GM15510 (cell line): ENCODE measurements around the gene CTNNA3.

ENCODE experiments used
- POLR2A ChIP-seq: IDR thresholded peaks from 3 replicates; pipeline ENCODE4 v1.6.1; 2011; ENCODE audit warnings: borderline replicate concordance; ENCODE audit not compliant: insufficient read length; ENCODE audit errors: extremely low read depth

CTNNA3 gene

DNA sequence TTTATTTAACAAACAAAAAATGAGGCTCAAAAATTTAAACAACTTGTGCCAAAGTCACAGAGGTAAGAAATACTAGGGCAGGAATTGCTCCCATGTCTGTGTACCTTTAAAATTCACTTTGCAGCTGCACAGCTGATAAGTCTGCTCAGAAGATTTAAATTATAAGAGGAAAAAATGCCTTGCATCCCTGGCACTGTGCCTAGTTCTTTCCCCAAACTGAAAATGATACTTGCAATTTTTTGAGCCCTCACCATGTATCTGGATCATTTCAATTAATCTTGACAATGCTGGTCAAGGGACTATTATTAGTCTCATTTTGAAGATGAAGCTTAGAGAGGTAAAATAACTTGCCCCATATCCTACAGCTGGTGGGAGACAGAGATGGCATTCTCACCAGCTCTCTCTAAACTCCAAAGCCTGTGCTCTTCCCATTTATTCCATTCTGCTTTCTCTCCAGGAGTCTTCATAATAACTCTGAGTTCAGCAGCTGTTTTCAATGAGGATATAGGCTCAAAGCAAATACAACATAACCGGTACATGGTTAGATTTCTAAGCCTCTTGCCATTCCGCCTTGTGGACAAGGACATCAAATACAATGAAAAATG, 1120.6 kb downstream of the CTNNA3 start:
- TF ChIP-seq POLR2A = no peak

DNA sequence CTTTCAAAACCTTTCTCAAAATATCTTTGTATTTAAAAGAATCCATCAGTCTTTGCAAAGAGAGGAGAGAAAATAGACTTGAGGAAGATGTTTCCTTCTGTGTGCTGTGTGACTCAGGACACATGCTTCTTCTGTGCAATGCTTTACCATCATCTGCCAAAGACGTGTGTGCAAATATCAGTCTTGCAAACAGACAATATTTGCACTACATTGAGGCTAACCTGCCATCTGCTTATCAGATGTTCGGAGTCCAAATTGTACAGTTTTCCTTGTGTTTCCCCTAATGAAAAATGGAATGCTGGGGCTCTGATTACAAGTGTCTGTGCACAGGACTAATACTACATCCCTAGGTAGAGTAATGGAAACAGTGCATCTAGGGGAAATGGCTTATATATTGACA, 1123.3 kb downstream of the CTNNA3 start:
- TF ChIP-seq POLR2A = no peak

DNA sequence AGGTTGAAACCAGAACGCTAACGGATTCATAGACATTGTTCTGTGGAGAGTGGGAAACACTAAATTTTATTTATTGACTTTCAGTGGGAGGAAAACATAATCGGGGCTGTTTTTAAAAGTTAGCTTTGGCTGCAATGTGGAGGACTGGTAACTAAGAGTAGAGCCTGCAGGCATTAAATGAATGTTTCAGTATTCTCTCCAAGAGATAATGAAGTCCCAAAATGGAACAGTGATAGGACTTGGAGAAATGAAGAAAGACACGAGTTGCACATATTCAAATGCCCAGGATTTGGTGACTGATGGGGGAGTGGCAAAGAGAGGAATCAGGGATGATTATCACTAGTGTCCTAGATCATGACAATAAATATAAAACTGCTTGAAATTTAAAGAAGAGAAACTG, 1130.0 kb downstream of the CTNNA3 start:
- TF ChIP-seq POLR2A = no peak

DNA sequence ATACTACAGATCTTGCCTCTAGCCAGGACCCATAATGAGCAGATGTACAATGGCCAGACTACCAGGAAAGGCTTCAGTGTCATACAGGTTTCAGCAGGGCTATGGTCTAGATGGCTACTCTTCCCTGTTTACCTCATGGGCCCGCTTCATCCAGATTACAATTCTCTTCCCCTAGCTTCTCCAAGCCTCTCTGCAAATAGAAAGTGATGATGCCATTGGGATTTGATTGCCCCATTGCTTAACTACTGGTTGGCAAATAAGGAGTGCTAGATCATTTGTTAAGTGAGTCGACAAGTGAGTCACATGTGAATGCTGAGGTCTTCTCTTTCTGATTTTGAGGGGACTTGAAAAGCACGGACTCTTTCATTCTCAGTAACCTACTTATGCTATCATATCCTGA, 1131.7 kb downstream of the CTNNA3 start:
- no peak for TF ChIP-seq POLR2A

DNA sequence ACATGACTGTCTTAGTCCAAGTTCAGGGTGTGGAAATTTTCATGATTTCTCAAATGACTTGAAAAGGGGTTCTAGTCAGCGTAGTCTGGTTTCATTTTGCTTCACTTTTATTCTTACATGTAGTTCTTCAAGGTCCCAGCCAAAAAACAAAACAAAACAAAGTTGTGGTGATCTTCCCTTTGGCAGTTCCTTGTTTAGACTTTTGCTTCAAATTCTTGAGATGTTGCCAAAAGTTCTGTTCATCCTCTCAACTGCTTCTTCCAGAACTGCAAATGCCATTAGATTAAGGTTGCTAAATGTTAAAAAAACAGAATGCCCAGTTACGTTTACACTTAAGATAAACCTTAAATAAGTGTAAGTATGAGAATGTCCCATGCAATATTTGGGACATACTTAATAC, 1140.9 kb downstream of the CTNNA3 start:
- no peak for TF ChIP-seq POLR2A

DNA sequence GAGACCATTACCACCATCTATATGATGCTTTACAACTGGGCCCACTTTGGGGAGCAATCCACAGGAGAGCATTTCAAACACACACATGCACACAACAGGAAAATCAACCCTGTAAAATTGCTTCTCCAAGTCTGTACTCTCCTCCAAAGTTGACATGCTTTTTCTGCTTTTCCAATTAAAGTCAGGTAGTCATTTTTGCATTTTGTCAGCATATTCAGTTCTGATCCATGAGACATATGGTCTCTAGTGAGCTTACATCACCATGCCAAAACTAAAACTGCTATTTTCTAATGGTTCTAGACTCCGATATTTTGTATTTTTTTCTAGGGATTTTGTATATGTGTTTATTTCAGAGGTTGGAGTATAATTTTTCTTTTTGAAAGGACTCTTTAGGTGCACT, 1143.7 kb downstream of the CTNNA3 start:
- TF ChIP-seq POLR2A = no peak

DNA sequence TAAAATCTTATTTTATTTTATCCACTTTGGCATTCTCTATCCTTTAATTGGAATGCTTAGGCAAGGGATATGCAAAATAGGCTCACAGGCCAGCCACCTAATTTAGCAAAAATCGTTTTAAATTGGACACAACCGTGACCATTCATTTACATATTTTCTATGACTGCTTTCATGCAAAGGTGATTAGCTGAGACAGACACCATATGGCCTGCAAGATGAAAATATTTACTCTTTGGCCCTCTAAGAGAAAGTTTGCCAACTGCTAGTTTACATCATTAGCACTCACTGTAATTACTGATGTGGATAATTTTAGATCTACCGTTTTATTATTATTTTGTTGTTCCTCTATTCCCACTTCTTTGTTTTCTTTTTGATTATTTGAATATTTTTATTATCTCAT, 1145.6 kb downstream of the CTNNA3 start:
- no peak for TF ChIP-seq POLR2A

DNA sequence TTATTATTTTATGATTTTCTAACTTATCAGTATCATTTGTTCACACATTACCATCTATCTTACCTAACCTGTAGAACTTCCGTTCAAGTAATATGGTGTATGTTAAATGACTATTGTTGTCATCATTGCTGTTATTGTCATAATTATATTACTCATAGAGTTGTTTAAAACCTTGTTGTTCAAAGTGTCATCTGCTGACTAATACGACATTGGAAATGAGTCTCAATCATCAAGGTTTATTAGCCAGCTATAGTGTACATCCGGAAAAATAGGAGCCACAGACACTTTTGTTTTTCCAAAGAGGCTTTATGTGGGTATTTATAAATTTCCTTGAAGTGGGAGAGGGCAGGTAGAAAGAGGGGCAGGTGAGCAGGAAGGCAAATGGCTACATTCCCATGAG, 1157.1 kb downstream of the CTNNA3 start:
- no peak for TF ChIP-seq POLR2A

DNA sequence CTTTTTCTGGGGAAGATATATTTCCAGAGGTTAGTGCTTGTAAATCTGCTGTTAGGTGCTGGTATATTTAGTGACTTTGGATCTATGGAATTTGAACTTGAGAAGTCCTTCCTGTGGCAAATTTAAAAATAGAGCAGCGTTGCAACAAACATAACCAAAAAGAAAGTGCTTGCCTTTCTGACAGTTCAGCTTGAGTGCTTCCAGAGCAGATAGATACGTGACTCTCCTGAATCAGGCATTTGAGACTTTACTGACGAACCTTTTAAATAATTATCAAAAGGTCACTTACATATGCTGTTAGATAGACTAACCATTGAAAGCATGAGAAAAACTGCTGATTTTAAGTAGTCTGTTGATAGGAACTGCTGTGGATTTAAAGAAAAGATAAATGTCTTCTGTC, 1157.6 kb downstream of the CTNNA3 start:
- no peak for TF ChIP-seq POLR2A

DNA sequence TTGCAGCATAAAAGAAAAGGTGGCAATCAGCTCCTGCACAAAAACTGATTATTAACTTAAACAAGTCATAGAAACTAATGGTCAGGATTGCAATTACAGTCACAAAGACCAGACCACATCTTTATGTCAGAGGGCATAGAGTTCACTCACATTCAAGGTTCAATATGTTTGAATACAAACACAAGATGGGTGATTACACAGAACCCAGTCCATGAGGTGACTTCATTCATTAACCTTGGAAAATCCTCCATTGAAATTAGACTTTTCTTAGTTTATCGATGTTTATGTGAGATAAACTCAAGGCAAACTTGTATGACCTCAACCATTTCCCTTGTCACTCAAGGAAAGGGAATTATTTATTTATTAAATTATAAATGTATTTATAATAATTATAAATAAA, 1158.8 kb downstream of the CTNNA3 start:
- no peak for TF ChIP-seq POLR2A

DNA sequence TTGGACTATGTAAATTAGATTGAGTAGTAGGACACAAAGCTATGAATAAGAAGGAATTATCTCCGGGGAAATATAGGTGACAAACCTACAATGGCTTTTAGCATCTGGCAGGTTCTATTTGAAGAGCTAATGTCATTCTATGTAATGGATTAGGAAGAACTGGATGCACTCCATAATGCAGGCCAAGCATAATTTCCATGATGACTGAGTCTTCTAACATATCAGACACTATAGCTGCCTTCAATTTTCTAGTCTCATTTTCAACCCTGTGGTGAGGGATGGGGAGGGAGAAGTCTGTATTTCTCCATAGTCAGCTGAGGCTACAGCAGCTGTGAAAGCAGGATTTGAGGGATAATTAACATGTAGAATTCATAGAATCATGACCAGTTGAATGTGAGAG, 1160.6 kb downstream of the CTNNA3 start:
- TF ChIP-seq POLR2A = no peak

DNA sequence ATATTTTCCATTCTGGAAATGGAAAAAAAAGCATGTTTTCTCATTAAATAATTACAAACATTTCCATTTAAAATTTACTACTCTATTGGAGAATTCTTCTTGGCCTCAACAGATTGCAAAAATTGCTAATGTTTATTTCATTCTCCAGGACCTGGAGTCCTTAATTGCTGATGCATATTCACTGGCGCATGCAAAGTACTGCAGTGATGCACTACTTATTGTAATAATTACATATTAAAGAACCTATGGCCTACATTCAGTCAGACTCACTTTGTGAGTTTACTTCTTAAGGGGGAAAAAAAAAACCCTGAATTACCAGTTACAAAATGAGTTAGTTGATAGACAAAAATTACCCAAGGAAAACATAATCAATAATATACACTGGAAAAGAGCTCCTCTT, 1161.1 kb downstream of the CTNNA3 start:
- TF ChIP-seq POLR2A = no peak

DNA sequence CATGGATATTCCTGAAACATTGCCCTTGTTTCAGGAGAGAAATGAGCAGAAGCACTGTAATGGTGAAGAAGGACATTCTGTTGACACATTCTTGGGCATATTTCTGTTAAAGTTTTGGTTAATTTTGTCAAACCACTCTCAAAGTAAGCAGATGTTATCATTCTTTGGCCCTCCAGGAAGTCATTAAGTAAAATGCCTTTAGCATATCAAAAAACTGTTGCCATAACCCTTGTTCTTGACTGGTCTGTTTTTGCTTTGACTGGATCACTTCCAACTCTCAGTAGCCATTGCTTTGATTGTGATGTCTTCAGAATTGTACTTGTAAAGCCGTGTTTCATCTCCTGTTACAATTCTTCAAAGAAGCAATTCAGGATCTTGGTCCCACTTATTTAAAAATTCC, 1174.5 kb downstream of the CTNNA3 start:
- TF ChIP-seq POLR2A = no peak

DNA sequence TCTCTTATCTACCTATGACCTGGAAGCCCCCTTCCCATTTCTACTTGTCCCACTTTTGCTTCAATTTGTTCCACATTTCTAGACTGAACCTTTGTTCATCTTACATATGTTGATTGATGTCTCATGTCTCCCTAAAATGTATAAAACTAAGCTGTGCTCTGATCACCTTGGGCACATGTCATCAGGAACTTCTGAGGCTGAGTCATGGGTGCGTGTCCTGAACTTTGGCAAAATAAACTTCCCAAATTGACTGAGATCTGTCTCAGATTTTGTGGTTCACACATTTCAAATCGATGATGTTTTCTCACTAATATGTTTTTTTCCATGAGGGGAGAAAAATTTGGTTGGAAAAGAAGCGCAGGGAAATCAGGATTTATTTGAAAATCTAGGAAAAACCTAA, 1176.4 kb downstream of the CTNNA3 start:
- no peak for TF ChIP-seq POLR2A

DNA sequence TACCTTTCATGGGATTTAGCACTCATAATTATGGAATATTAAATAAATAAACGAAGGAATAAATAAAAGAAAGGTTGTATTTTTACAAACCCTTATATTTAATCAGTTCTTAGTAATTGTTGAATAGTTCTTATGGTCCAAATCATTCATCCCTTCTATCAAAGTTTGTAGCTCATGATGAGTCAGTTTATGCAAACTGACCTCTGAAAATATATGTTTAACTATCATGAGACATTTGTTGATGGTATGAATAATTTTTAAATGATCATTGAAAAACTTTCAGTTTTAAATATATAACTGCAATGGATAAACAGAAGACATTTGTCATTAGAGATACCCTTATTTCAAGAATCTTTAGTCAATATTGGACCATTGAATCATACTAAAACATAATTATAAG, 1181.3 kb downstream of the CTNNA3 start:
- TF ChIP-seq POLR2A = no peak

DNA sequence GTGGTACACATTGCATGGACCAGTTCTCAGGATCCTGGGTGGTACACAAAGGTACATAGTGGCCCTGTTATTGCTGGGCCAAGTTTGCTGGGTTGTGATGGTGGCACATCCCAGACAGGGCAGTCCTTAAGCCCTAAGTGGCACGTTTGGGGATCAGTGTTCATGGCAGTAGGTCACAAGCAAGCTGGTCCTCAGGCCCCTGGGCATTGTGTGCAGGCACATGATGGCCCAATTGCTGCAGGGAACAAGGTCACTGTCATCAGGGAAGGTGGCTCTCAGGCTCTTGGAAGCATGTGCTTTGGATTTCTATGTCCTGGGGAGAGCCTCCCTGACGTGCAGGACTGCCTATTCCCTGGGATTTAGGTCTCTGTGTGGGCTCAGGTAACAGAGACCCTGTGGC, 1182.5 kb downstream of the CTNNA3 start:
- TF ChIP-seq POLR2A = no peak

DNA sequence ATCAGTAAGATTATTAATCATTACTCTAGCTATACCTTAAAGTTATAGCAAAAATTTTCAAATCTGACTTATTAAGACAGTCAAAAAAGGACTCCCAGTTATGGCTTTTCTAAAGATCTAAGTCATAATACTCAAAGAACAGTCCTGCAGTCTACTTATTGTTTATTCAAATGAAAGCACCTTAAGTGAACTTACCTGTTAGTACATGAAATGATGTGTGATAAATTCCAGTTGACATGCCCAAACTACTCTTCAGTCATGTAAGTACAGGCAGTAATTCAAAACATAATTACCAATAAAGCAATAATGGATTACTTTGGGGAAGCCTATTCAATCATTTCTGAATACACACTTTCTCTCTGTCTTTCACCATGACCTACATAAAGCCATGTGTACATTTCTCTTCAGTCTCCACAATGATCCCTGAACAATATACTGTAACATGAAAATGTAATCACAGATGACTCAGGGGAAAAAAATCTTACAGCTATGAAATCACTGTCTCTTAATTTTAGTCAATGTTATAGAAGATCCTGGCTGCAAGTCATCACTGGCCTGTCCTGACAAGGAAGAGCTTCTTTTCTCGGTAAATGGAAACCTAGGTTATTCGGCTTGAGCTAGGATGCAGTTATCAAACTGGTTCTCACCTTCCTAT, 1190.9 kb downstream of the CTNNA3 start:
- no peak for TF ChIP-seq POLR2A

DNA sequence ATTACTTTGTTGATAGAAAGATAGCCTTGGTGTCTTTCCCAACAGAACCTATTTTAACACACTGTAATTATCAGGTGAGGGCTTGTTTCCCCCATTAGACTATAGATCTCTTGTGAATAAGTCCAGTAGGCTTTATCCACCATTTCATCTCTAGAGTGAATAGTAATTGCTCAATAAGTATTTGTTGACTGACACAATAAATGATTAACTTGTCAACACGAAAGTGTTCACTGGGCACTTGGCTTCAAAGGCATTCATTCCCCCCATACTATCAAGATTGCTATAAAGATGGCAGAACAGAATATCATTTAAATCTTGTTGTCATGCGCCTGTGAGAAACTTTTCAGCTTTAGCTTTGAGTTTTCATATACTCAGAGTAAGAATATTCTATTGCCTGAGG, 1194.6 kb downstream of the CTNNA3 start:
- no peak for TF ChIP-seq POLR2A

DNA sequence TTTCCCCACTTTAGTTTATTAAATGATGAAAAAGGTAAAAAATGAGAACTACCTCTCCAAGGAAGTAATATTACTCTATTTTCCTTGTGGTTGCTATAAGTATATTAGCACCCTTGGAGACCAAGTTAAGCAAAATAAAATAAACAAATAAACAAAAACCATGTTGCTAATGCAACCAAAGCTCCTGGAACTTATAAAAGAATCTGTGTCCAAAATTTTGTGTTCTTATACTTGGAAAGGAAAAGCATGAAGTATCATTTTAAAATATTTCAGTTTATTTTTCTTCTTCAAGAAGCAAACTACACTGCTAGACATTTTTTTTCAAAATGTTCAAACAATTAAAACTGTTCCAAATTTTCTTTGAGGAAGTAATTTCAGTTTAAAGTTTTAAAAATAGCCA, 1212.0 kb downstream of the CTNNA3 start:
- no peak for TF ChIP-seq POLR2A
